HG02852 (cell line): ENCODE results near the gene PCDHA9.
"Not testable (repeated sequence)": the region's sequence is repeated elsewhere in the genome, so short reads cannot be mapped to it uniquely, and the experiment has no call there.

ENCODE experiments used
- ATAC-seq: cut with Tn5 transposase; IDR thresholded peaks from one replicate; pipeline ENCODE4 v1.9.1; 2021; ENCODE audit warnings: mild to moderate bottlenecking, moderate library complexity; ENCODE audit not compliant: unreplicated experiment

The PCDHA9 gene

DNA sequence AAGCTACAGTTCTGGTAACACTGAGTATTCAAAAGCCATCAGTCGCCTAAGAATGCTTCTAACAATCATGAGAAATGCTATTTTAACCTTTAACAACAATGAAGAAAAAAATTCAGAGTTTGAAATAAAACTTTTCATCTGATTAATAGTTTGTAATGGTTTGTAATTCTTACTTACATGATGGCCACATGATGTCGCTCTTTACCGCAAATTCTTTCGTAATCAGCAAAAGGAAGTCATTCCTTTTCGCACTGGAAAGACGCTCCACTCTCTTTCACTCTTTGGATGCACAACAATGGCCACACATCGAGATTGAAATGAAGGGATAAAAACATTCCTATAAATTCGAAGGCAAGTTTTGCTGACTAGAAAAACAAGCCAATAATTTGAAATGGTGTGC is 14.2 kb upstream of the PCDHA9 start, which contains the start of gene PCDHA7:
PCDHA7 (plus strand) TSS at position 277 of the 400 bp plus-strand sequence; CDS start at position 392, 115 bp downstream.
- ATAC-seq = no peak

DNA sequence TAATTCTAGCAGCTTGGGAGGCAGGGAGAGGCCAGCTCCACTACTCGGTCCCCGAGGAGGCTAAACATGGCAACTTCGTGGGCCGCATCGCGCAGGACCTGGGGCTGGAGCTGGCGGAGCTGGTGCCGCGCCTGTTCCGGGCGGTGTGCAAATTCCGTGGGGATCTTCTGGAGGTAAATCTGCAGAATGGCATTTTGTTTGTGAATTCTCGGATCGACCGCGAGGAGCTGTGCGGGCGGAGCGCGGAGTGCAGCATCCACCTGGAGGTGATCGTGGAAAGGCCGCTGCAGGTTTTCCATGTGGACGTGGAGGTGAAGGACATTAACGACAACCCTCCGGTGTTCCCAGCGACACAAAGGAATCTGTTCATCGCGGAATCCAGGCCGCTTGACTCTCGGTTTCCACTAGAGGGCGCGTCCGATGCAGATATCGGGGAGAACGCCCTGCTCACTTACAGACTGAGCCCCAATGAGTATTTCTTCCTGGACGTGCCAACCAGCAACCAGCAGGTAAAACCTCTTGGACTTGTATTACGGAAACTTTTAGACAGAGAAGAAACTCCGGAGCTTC is 13.7 kb upstream of the PCDHA9 start:
- ATAC-seq = not testable (repeated sequence)

DNA sequence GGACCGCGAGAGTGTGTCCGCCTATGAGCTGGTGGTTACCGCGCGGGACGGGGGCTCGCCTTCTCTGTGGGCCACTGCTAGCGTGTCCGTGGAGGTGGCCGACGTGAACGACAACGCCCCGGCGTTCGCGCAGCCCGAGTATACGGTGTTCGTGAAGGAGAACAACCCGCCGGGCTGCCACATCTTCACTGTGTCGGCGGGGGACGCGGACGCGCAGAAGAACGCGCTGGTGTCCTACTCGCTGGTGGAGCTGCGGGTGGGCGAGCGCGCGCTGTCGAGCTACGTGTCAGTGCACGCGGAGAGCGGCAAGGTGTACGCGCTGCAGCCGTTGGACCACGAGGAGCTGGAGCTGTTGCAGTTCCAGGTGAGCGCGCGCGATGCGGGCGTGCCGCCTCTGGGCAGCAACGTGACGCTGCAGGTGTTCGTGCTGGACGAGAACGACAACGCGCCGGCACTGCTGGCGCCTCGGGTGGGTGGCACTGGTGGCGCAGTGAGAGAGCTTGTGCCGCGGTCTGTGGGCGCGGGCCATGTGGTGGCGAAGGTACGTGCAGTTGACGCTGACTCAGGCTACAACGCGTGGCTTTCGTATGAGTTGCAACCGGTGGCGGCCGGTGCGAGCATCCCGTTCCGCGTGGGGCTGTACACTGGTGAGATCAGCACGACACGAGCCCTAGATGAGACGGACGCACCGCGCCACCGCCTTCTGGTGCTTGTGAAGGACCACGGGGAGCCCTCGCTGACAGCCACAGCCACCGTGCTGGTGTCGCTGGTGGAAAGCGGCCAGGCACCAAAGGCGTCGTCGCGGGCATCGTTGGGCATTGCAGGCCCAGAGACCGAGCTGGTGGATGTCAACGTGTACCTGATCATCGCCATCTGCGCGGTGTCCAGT is 12.3 kb upstream of the PCDHA9 start:
- ATAC-seq = no peak

DNA sequence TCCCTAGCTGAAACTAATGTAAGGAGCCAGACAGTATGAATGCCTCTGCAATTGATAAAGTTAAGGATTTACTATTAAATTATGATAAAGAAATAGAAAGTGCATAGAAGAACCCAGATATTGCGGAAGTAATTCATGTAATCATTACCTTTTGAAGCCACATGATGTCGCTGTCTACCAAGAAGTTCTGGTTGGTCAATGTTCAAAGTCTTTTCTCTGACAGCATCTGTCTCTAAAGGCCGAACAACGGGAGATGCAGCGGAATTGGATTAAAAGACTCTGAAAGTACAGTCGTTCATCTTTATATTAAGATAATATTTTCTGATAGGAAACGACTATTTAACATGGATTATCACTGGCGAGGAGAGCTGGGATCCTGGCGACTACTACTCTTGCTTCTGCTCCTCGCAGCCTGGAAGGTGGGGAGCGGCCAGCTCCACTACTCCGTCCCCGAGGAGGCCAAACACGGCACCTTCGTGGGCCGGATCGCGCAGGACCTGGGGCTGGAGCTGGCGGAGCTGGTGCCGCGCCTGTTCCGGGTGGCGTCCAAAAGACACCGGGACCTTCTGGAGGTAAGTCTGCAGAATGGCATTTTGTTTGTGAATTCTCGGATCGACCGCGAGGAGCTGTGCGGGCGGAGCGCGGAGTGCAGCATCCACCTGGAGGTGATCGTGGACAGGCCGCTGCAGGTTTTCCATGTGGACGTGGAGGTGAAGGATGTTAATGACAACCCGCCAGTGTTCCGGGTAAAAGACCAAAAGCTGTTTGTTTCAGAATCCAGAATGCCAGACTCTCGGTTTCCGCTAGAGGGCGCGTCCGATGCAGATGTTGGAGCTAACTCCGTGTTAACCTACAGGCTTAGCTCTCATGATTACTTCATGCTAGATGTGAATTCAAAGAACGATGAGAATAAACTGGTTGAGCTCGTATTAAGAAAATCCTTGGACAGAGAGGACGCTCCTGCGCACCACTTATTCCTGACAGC is 6.9 kb upstream of the PCDHA9 start, which contains the start of gene PCDHA8:
PCDHA8 (plus strand) TSS at position 210 of the 985 bp plus-strand sequence; CDS start at position 345, 135 bp downstream.
- no peak for ATAC-seq

DNA sequence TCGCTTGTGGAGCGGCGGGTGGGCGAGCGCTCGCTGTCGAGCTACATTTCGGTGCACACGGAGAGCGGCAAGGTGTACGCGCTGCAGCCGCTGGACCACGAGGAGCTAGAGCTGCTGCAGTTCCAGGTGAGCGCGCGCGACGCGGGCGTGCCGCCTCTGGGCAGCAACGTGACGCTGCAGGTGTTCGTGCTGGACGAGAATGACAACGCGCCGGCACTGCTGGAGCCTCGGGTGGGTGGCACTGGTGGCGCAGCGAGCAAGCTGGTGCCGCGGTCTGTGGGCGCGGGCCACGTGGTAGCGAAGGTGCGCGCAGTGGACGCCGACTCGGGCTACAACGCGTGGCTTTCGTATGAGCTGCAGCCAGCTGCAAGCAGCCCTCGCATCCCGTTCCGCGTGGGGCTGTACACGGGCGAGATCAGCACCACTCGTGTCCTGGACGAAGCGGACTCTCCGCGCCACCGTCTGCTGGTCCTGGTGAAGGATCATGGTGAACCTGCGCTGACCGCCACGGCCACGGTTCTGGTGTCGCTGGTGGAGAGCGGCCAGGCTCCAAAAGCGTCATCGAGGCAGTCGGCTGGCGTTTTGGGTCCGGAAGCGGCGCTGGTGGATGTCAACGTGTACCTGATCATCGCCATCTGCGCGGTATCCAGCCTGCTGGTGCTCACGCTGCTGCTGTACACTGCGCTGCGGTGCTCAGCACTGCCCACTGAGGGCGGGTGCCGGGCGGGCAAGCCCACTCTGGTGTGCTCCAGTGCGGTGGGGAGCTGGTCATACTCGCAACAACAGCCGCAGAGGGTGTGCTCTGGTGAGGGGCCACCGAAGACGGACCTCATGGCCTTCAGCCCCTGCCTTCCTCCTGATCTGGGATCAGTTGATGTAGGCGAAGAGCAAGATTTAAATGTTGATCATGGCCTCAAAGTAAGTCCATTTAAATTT is 5.1 kb upstream of the PCDHA9 start:
- no peak for ATAC-seq

DNA sequence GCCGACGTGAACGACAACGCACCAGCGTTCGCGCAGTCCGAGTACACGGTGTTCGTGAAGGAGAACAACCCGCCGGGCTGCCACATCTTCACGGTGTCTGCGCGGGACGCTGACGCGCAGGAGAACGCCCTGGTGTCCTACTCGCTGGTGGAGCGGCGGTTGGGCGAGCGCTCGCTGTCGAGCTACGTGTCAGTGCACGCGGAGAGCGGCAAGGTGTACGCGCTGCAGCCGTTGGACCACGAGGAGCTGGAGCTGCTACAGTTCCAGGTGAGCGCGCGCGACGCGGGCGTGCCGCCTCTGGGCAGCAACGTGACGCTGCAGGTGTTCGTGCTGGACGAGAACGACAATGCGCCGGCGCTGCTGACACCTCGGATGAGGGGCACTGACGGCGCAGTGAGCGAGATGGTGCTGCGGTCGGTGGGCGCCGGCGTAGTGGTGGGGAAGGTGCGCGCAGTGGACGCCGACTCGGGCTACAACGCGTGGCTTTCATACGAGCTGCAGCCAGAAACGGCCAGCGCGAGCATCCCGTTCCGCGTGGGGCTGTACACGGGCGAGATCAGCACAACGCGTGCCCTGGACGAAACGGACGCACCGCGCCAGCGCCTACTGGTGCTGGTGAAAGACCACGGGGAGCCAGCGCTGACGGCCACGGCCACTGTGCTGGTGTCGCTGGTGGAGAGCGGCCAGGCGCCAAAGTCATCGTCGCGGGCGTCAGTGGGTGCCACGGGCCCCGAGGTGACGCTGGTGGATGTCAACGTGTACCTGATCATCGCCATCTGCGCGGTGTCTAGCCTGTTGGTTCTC is 1.9 kb downstream of the PCDHA9 start:
- not testable (repeated sequence) for ATAC-seq

DNA sequence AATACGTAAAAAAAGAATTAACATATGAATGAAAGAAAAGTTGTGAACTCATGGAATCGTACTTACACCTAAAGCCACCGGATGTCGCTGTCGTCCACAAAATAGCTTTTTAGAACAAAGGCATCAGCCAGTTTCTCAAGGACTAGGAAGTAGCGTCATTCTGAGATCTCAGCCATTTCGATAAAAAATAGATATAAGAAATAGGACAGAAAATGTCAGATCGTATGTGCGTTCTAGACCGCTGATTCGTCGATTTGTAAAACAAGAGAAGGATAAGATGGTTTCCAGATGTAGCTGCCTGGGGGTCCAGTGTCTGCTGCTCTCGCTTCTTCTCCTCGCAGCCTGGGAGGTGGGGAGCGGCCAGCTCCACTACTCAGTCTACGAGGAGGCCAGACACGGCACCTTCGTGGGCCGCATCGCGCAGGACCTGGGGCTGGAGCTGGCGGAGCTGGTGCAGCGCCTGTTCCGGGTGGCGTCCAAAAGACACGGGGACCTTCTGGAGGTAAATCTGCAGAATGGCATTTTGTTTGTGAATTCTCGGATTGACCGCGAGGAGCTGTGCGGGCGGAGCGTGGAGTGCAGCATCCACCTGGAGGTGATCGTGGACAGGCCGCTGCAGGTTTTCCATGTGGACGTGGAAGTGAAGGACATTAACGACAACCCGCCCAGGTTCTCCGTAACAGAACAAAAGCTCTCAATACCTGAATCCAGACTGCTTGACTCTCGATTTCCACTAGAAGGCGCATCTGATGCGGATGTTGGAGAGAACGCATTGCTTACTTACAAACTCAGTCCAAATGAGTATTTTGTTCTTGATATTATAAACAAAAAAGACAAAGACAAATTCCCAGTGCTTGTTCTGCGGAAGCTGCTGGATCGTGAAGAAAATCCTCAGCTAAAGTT is 7.8 kb downstream of the PCDHA9 start, which contains the start of gene PCDHA10:
PCDHA10 (plus strand) TSS at position 126 of the 903 bp plus-strand sequence; CDS start at position 278, 152 bp downstream.
- no peak for ATAC-seq

DNA sequence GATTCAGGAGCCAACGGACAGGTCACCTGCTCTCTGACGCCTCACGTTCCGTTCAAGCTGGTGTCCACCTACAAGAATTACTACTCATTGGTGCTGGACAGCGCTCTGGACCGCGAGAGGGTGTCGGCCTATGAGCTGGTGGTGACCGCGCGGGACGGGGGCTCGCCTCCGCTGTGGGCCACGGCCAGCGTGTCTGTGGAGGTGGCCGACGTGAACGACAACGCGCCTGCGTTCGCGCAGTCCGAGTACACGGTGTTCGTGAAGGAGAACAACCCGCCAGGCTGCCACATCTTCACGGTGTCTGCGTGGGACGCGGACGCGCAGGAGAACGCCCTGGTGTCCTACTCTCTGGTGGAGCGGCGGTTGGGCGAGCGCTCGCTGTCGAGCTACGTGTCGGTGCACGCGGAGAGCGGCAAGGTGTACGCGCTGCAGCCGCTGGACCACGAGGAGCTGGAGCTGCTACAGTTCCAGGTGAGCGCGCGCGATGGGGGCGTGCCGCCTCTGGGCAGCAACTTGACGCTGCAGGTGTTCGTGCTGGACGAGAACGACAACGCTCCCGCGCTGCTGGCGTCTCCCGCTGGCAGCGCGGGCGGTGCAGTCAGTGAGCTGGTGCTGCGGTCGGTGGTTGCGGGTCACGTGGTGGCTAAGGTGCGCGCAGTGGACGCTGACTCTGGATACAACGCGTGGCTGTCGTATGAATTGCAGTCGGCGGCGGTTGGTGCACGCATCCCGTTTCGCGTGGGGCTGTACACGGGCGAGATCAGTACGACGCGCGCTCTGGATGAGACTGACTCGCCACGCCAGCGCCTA is 9.2 kb downstream of the PCDHA9 start:
- ATAC-seq = no peak

DNA sequence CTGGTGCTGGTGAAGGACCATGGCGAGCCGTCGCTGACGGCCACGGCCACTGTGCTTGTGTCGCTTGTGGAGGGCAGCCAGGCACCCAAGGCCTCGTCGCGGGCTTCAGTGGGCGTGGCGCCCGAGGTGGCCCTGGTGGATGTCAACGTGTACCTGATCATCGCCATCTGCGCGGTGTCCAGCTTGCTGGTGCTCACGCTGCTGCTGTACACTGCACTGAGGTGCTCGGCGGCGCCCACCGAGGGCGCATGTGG is 9.7 kb downstream of the PCDHA9 start:
- no peak for ATAC-seq

DNA sequence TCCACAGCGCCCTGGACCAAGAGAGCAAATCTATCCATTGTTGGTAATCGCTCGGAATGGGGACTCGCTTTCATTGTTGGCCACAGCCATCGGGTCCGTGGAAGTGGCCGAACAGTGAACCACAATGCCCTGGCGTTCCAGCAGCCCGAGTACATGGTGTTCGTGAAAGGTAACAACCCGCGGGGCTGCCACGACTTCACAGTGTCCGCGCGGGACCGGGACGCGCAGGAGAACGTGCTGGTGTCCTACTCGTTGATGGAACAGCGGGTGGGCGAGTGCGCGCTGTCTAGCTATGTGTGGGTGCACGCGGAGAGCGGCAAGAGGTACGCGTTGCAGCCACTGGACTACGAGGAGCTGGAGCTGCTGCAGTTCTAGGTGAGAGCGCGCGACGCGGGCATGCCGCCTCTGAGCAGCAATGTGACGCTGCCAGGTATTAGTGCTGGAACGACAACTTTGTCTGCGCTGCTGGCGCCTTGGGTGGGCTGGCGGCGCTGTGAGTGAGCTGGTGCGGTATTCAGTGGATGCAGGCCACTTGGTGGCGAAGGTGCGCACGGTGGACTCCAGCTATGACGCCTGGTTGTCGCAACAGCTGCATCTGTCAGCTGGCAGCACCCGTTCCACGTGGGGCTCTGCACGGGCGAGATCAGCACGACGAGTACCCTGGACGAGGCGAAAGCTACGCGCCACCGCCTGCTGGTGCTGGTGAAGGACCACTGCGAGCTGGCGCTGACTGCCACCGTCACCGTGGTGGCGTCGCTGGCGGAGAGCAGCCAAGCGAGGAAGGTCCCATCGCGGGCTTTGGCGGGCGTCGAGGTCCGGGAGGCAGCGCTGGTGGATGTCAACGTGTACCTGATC is 14.5 kb downstream of the PCDHA9 start:
- no peak for ATAC-seq

DNA sequence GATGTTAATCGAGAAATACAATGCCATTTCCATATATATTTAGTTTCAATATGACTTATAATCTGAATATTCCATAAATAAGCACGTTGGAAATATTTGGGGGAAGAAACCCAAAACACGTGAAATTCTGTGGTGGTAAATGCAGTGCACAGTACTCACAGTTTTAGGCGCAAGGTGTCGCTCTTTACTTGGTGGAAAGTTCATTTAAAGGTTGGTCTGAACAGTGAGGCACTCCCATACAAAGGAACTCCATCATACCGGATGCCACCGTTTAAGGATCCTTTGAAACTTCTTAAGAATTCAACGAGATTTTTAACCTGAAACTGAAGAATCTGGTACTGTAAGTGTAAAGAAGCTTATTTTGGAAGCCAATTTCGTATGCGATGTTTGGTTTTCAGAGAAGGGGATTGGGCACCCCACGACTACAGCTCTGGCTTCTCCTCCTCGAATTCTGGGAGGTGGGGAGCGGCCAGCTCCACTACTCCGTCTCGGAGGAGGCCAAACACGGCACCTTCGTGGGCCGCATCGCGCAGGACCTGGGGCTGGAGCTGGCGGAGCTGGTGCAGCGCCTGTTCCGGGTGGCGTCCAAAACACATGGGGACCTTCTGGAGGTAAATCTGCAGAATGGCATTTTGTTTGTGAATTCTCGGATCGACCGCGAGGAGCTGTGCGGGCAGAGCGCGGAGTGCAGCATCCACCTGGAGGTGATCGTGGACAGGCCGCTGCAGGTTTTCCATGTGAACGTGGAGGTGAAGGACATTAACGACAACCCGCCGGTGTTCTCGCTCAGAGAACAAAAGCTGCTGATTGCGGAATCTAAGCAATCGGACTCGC is 20.8 kb downstream of the PCDHA9 start, which contains the start of gene PCDHA11:
PCDHA11 (plus strand) TSS at position 237 of the 834 bp plus-strand sequence; CDS start at position 384, 147 bp downstream.
- no peak for ATAC-seq

DNA sequence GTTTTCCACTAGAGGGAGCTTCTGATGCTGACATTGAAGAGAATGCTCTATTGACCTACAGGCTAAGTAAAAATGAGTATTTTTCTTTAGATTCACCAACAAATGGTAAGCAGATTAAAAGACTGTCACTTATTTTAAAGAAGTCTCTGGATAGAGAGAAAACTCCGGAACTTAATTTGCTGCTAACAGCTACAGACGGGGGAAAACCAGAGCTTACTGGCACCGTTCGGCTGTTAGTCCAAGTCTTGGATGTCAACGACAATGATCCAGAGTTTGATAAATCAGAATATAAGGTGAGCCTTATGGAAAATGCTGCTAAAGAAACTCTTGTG is 21.3 kb downstream of the PCDHA9 start:
- ATAC-seq = no peak

DNA sequence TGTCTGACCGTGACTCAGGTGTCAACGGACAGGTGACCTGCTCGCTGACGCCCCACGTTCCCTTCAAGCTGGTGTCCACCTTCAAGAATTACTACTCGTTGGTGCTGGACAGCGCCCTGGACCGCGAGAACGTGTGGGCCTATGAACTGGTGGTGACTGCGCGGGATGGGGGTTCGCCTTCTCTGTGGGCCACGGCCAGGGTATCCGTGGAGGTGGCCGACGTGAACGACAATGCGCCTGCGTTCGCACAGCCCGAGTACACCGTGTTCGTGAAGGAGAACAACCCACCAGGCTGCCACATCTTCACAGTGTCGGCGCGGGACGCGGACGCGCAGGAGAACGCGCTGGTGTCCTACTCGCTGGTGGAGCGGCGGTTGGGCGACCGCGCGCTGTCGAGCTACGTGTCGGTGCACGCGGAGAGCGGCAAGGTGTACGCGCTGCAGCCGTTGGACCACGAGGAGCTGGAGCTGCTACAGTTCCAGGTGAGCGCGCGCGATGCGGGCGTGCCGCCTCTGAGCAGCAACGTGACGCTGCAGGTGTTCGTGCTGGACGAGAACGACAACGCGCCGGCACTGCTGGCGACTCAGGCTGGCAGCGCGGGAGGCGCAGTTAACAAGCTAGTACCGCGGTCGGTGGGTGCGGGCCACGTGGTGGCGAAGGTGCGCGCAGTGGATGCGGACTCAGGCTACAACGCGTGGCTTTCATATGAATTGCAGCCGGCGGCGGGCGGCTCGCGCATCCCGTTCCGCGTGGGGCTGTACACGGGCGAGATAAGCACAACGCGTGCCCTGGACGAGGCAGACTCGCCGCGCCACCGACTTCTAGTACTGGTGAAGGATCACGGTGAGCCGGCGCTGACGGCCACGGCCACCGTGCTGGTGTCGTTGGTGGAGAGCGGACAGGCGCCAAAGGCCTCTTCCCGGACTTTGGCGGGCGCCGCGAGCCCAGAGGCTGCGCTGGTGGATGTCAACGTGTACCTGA is 22.3 kb downstream of the PCDHA9 start:
- ATAC-seq = no peak
